SK-N-SH (cell line): ENCODE data around the gene S100A5. TPM values are rescaled to one million over a fixed set of nuclear protein-coding genes. Genes with fewer than 3 reads are reported as not detected.

ENCODE experiments used
- CTCF ChIA-PET: fragments of 300-600, 350-600 bp; formaldehyde crosslinking; extraction: SDS; loops from one replicate; lab custom pipeline; 2021; lab: Yijun Ruan, JAX
- POLR2A ChIA-PET: fragments of 350-600 bp; sonication (Branson Sonifier 250); formaldehyde crosslinking; extraction: SDS; loops from one replicate; lab custom pipeline; 2020; ENCODE audit warnings: antibody characterized with exemption, inconsistent platforms; lab: Yijun Ruan, JAX
- DNase-seq: peaks from one replicate; pipeline ENCODE4 v3.0.0; 2012
- H2AFZ ChIP-seq: fragments of 200-600 bp; sonication (generic); 2 replicates; pipeline ENCODE4 v1.8.1; 2016; ENCODE audit warnings: antibody characterized with exemption, mild to moderate bottlenecking, low read depth
- H3F3A ChIP-seq: fragments of 200-600 bp; sonication (generic); replicated peaks from 2 replicates; pipeline ENCODE3; 2016; ENCODE audit warnings: antibody characterized with exemption, mild to moderate bottlenecking; ENCODE audit not compliant: insufficient read depth
- H3K27ac ChIP-seq, 2 experiments: fragments of 200-500 bp in 1 of 2; fragments of 200-600 bp in 1 of 2; sonication (Bioruptor generic) in 1 of 2; sonication (generic), shearing (Covaris generic) in 1 of 2; 2 replicates each; pipeline versions ENCODE4 v1.5.1 to v1.6.1; 2014 to 2016; ENCODE audit warnings: low read depth in 2 of 2, inconsistent platforms in 1 of 2, low read length in 1 of 2, mild to moderate bottlenecking in 1 of 2, mixed read lengths in 1 of 2
- H3K27me3 ChIP-seq: fragments of 200-600 bp; sonication (generic), shearing (Covaris generic); 2 replicates; pipeline ENCODE4 v1.6.1; 2016; ENCODE audit warnings: mixed run types; ENCODE audit not compliant: insufficient read depth
- H3K36me3 ChIP-seq, 2 experiments: fragments of 200-500 bp in 1 of 2; fragments of 200-600 bp in 1 of 2; sonication (Bioruptor generic) in 1 of 2; sonication (generic) in 1 of 2; replicated peaks in 1 of 2; 2 replicates each; pipeline versions ENCODE3 to v1.5.1; 2014 to 2016; ENCODE audit warnings: low read length in 1 of 2, mild to moderate bottlenecking in 1 of 2; ENCODE audit not compliant: insufficient read depth in 2 of 2, control insufficient read depth in 1 of 2
- H3K4me1 ChIP-seq, 2 experiments: fragments of 200-500 bp in 1 of 2; fragments of 200-600 bp in 1 of 2; sonication (Bioruptor generic) in 1 of 2; sonication (generic), shearing (Covaris generic) in 1 of 2; 2 replicates each; pipeline versions ENCODE4 v1.5.1 to v1.6.1; 2014 to 2016; ENCODE audit warnings: low read depth in 1 of 2, low read length in 1 of 2, mixed run types in 1 of 2; ENCODE audit not compliant: insufficient read depth in 2 of 2, control insufficient read depth in 1 of 2
- H3K4me2 ChIP-seq: fragments of 200-600 bp; sonication (generic), shearing (Covaris generic); 2 replicates; pipeline ENCODE4 v1.6.1; 2017; ENCODE audit warnings: mixed run types
- H3K4me3 ChIP-seq, 2 experiments: fragments of 200-500 bp in 1 of 2; fragments of 200-600 bp in 1 of 2; sonication (Bioruptor generic) in 1 of 2; sonication (generic), shearing (Covaris generic) in 1 of 2; 2 replicates each; pipeline versions ENCODE4 v1.5.1 to v1.8.1; 2014 to 2016; ENCODE audit warnings: low read depth in 2 of 2, inconsistent platforms in 1 of 2, low read length in 1 of 2, mild to moderate bottlenecking in 1 of 2, mixed read lengths in 1 of 2, moderate library complexity in 1 of 2
- H3K79me2 ChIP-seq: fragments of 200-600 bp; sonication (generic); 2 replicates; pipeline ENCODE4 v1.8.1; 2017; ENCODE audit warnings: mild to moderate bottlenecking; ENCODE audit not compliant: insufficient read depth
- H3K9ac ChIP-seq: fragments of 200-600 bp; sonication (generic); 2 replicates; pipeline ENCODE4 v1.6.1; 2017; ENCODE audit warnings: mixed run types
- H3K9me2 ChIP-seq: fragments of 200-600 bp; sonication (generic); 2 replicates; pipeline ENCODE4 v1.6.1; 2017; ENCODE audit warnings: mixed run types
- H3K9me3 ChIP-seq: fragments of 200-600 bp; sonication (generic); 2 replicates; pipeline ENCODE4 v1.6.1; 2017; ENCODE audit warnings: mixed run types, mild to moderate bottlenecking, moderate library complexity
- H4K20me1 ChIP-seq: fragments of 200-600 bp; sonication (generic); 2 replicates; pipeline ENCODE4 v1.6.1; 2017; ENCODE audit warnings: mild to moderate bottlenecking, mixed run types; ENCODE audit not compliant: insufficient read depth
- CTCF ChIP-seq: fragments of 200-600 bp; sonication (generic); IDR thresholded peaks from 2 replicates; pipeline ENCODE4 v1.6.1; 2017; ENCODE audit warnings: antibody characterized with exemption, mild to moderate bottlenecking, moderate library complexity
- EP300 ChIP-seq, 2 experiments: IDR thresholded peaks; 2 replicates each; pipeline versions ENCODE4 v1.4.0 to v1.6.1; 2012; ENCODE audit warnings: borderline replicate concordance in 1 of 2, low read depth in 1 of 2, low read length in 1 of 2
- FOXJ3 ChIP-seq: sonication (generic); formaldehyde crosslinking; IDR thresholded peaks from 2 replicates; pipeline ENCODE4 v1.5.1; 2020; ENCODE audit warnings: mild to moderate bottlenecking, missing genetic modification reagents
- JUND ChIP-seq: IDR thresholded peaks from 2 replicates; pipeline ENCODE4 v1.4.0; 2012
- PBX3 ChIP-seq: IDR thresholded peaks from 2 replicates; pipeline ENCODE4; 2012
- POLR2AphosphoS5 ChIP-seq: IDR thresholded peaks from 2 replicates; pipeline ENCODE4 v1.6.1; 2012; ENCODE audit warnings: low read depth, low read length
- REST ChIP-seq: IDR thresholded peaks from 2 replicates; pipeline ENCODE4 v1.6.1; 2012; ENCODE audit warnings: mild to moderate bottlenecking, low read depth, low read length, moderate library complexity
- SMC3 ChIP-seq: IDR thresholded peaks from 2 replicates; pipeline ENCODE4 v1.6.1; 2012; ENCODE audit warnings: low read depth, low read length, improper control_type of control experiment
- USF1 ChIP-seq: IDR thresholded peaks from 2 replicates; pipeline ENCODE4 v1.4.0; 2012; ENCODE audit warnings: low read depth, borderline replicate concordance
- ZBTB33 ChIP-seq: IDR thresholded peaks from 2 replicates; pipeline ENCODE4 v1.4.0; 2012; ENCODE audit warnings: low read depth, borderline replicate concordance
- WGBS: methylation state at CpG from one replicate; pipeline ENCODE4 v1.1.6; 2017; ENCODE audit warnings: low lambda C conversion rate; 5-methylcytosine and 5-hydroxymethylcytosine counted together
- polyA plus RNA-seq, 3 experiments: library from polyadenylated mRNA; depleted of rRNA; stranded (reverse); fragments of >200 nt; gene quantifications; 2 replicates each; pipeline ENCODE4 v1.2.3, GENCODE V29; 2012

The S100A5 gene
- polyA plus RNA-seq, 1 of the 3 experiments (the other 2 are of a cell fraction), result 0.15 TPM

GRCh38 chr1:153572569-153573015, 31.9 kb upstream of the S100A5 start (continued):
- TF ChIP-seq CTCF (peak; percentile 96), REST (no peak), FOXJ3 (CRISPR knock-in tag) (no peak), EP300 (IDR thresholded peaks at IDR 0.05; ENCODE audit: borderline replicate concordance in 1 of 2, low read depth in 1 of 2, low read length in 1 of 2) (no peak)
- TF ChIP-seq, all 33 proteins: peak for 6

GRCh38 chr1:153571706-153572105, 31.0 kb upstream of the S100A5 start:
- H3K36me3 ChIP-seq, result no peaks in the 10 kb centered on the region
- H2AFZ ChIP-seq, result no peak overlapping the region
- WGBS, result 86% methylated on average over 7 of the region's 7 CpGs
- peak overlapping the region in 1 of 2 experiments; percentile 77; a peak in 1 of 4 replicates for H3K27ac ChIP-seq
- ChIA-PET POLR2A (interaction anchor here (2.1 kb wide), 1 partner anchor 62 kb away, joined by 12 read pairs; the partner anchor contains the start of gene CHTOP), CTCF (interaction anchor here (0.8 to 7.4 kb wide), 26 partner anchors 8 to 219 kb away, joined by 4 to 283 read pairs (median 8); partner anchors contain the start of genes CHTOP, S100A14, S100A16 and S100A6)
- no peaks in the 10 kb centered on the region for H3K27me3 ChIP-seq
- H3K9me3 ChIP-seq, result no peaks in the 10 kb centered on the region
- no peaks in the 10 kb centered on the region for H3K9me2 ChIP-seq
- H3K4me3 ChIP-seq, result no peak overlapping the region
- H4K20me1 ChIP-seq, result no peaks in the 10 kb centered on the region
- no peak for TF ChIP-seq POLR2AphosphoS5
- TF ChIP-seq PBX3, result no peak
- TF ChIP-seq ZBTB33, result no peak
- TF ChIP-seq FOXJ3 (CRISPR knock-in tag), result no peak
- TF ChIP-seq USF1, result no peak
- no peak for TF ChIP-seq SMC3
- no peak for TF ChIP-seq JUND
- no peaks in the 10 kb centered on the region for H3K79me2 ChIP-seq
- H3K4me1 ChIP-seq, result peaks cover 18 to 22% of the 10 kb centered on the region in 2 experiments
- no peak overlapping the region for H3K4me2 ChIP-seq
- no peak overlapping the region; the same call in 1 of the 2 replicates for H3K9ac ChIP-seq
- peaks cover 26% of the 10 kb centered on the region for H3F3A ChIP-seq
- no peak for DNase-seq
